Endothelial cell of umbilical vein (primary cell): ENCODE results near the gene MRPL34.

Experiments used
- CTCF ChIP-seq, 2 donors: IDR thresholded peaks; 1 replicate in 1 of 2; 2 replicates in 1 of 2; pipeline ENCODE4 v1.5.1; 2011; ENCODE audit warnings: low read length in 2 of 2, mild to moderate bottlenecking in 2 of 2, moderate library complexity in 2 of 2, control low read depth in 1 of 2, inconsistent platforms in 1 of 2, low read depth in 1 of 2; ENCODE audit not compliant: insufficient read depth in 1 of 2; ENCODE audit errors: extremely low read depth in 1 of 2
- GATA2 ChIP-seq: IDR thresholded peaks from 2 replicates; pipeline ENCODE4 v1.7.0; 2011; ENCODE audit warnings: low read depth, mild to moderate bottlenecking, moderate library complexity, mixed read lengths, low read length; ENCODE audit not compliant: insufficient read length, insufficient read depth
- MAX ChIP-seq: IDR thresholded peaks from 2 replicates; pipeline ENCODE4 v1.6.1; 2011; ENCODE audit not compliant: insufficient read depth, insufficient read length
- POLR2A ChIP-seq: IDR thresholded peaks from 2 replicates; pipeline ENCODE4 v1.6.1; 2012; ENCODE audit warnings: low read depth, mild to moderate bottlenecking, control low read depth, low read length
- POLR2AphosphoS5 ChIP-seq: IDR thresholded peaks from 2 replicates; pipeline ENCODE4 v1.6.1; 2012; ENCODE audit warnings: low read depth, mild to moderate bottlenecking, control low read depth, low read length, moderate library complexity; ENCODE audit not compliant: insufficient read depth

- TF ChIP-seq CTCF (IDR thresholded peaks at IDR 0.05; ENCODE audit: extremely low read depth in 1 of 2, insufficient read depth in 1 of 2, low read depth in 1 of 2, low read length in 2 of 2) (no peak), MAX (no peak), GATA2 (no peak), POLR2AphosphoS5 (no peak), POLR2A (no peak)
These were observed 24.8 kb downstream of the MRPL34 start for GRCh38 chr19:17330262-17331044.
